ENCODE results near the gene SH3PXD2A.

Gene SH3PXD2A

DNA sequence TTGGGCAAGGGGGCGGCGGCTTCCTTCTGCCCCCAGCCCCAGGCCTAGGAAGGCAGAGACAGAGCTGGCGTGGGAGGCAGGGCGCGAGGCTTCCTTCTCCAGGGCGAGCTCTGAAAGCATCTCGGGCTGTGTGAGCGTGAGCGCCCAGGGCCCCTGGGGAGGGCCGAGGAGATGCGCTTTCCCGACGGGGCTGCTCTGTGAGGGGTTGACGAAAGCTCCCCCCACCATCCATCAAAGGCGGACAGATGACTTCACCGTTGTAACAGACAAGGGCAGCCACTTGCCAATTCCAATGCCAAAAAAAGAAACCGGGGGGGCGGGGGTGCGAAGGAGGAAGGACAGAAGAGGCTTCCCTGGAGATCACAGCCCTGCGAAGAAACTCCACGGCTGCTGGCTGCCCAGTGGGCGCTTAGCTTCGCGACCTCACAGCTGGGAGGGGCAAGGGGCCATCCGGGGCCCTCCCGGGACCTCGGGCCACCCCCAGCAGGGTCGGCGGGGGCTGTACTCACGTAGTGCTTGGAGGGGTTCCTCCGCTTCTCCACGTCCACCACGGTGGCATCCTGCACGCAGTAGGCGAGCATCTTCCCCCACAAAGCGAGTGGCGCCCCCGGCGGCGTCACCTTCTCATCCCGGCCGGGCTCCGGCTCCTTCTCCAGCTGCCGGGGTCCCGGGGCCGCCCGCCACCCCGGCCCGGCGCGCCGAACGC lies 537 bp downstream of the SH3PXD2A start:
- no peak overlapping the region for H3K9ac ChIP-seq
- H3K27ac ChIP-seq = no peak overlapping the region
- TF ChIP-seq, protein P1, sequence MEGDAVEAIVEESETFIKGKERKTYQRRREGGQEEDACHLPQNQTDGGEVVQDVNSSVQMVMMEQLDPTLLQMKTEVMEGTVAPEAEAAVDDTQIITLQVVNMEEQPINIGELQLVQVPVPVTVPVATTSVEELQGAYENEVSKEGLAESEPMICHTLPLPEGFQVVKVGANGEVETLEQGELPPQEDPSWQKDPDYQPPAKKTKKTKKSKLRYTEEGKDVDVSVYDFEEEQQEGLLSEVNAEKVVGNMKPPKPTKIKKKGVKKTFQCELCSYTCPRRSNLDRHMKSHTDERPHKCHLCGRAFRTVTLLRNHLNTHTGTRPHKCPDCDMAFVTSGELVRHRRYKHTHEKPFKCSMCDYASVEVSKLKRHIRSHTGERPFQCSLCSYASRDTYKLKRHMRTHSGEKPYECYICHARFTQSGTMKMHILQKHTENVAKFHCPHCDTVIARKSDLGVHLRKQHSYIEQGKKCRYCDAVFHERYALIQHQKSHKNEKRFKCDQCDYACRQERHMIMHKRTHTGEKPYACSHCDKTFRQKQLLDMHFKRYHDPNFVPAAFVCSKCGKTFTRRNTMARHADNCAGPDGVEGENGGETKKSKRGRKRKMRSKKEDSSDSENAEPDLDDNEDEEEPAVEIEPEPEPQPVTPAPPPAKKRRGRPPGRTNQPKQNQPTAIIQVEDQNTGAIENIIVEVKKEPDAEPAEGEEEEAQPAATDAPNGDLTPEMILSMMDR (IDR thresholded peaks at IDR 0.05) = no peak
- no peaks in the 10 kb centered on the region for H3K79me2 ChIP-seq
- H3K4me2 ChIP-seq (ENCODE audit: low read length) = peak overlapping the region; percentile 57
- H3K4me3 ChIP-seq (ENCODE audit: low read depth, low read length) = peak overlapping the region; percentile 12
- no peaks in the 10 kb centered on the region for H3K4me1 ChIP-seq
- H3K36me3 ChIP-seq (ENCODE audit: control insufficient read depth, insufficient read depth, low read length) = no peaks in the 10 kb centered on the region
- peak overlapping the region; percentile 16 for H2AFZ ChIP-seq
- H3K27me3 ChIP-seq (ENCODE audit: control insufficient read depth, insufficient read depth, low read length) = no peaks in the 10 kb centered on the region
- H3K9me3 ChIP-seq (ENCODE audit: control insufficient read depth, low read length) = no peaks in the 10 kb centered on the region

DNA sequence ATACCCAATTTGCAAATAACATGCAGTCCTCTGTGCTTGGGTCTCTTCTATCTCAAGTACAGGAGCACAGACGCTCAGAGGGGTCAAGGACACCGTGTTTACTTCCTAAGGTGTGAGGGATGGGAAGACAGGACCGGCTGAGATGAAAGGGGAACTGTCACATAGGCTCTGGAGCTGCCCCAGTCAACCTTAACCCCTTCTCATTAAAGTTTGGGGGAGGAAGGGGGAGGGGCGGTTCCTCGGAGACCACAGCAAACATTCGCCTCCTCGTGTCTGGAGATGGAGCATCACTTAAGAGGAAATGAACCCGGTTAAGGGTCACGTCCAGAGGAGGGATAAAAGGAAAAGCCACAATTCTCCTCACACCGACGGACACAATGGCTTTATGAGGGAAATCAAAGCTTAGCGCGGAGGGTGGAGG lies 1.1 kb downstream of the SH3PXD2A start:
- no peaks in the 10 kb centered on the region for H3K36me3 ChIP-seq (ENCODE audit: control insufficient read depth, insufficient read depth, low read length)
- peak overlapping the region; percentile 57 for H3K4me2 ChIP-seq (ENCODE audit: low read length)
- TF ChIP-seq, protein P1 (IDR thresholded peaks at IDR 0.05) = no peak
- H3K27ac ChIP-seq = no peak overlapping the region
- no peak overlapping the region for H2AFZ ChIP-seq
- no peak overlapping the region for H3K9ac ChIP-seq
- H3K79me2 ChIP-seq = no peaks in the 10 kb centered on the region
- H3K27me3 ChIP-seq (ENCODE audit: control insufficient read depth, insufficient read depth, low read length) = no peaks in the 10 kb centered on the region
- H3K9me3 ChIP-seq (ENCODE audit: control insufficient read depth, low read length) = no peaks in the 10 kb centered on the region
- no peaks in the 10 kb centered on the region for H3K4me1 ChIP-seq
- H3K4me3 ChIP-seq (ENCODE audit: low read depth, low read length) = peak overlapping the region; percentile 12

DNA sequence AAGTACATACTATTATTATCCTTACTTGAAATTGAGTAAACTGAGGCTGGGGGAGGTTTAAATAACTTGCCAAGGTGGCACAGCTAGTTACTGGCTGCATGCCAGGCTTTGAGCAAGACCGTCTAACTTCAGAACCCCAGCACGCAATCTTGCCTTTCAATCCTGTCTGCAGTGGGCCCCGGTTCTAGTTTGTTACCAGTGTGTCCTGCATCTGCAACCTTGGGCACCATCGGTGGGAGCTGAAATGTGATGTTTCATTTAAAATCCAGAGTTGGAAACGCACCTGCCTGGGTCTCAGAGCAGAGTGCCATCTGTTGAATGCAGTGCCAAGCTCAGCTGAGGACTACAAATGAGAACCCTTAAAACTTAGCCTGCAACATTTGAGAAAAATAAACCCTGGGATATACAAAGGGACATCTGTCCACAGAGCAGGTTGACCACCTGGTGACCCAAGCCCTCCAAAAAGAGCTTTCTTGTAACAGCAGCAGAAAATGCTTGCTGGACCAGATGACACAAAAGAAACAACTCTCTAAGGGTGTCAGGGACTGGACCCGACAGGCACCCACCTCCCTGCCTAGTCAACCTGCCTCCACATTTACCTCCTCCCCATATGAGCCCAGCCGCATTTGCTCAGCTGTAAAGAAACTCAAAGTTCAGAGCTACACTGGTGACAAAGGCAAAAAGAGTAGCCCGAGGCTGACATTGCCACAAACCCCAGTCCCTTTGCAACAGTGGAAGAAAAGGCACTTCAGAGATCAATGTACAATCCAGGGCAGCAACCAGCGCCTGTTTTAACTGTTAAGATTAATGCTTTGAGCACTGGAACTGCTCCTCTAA lies 1.7 kb downstream of the SH3PXD2A start:
- Histone ChIP-seq H3K9ac (no peak overlapping the region), H3K36me3 (ENCODE audit: control insufficient read depth, insufficient read depth, low read length) (no peaks in the 10 kb centered on the region), H3K27ac (peak overlapping the region; percentile 24), H3K27me3 (ENCODE audit: control insufficient read depth, insufficient read depth, low read length) (no peaks in the 10 kb centered on the region), H3K9me3 (ENCODE audit: control insufficient read depth, low read length) (no peaks in the 10 kb centered on the region), H3K4me2 (ENCODE audit: low read length) (peak overlapping the region; percentile 57), H3K4me1 (no peaks in the 10 kb centered on the region), H3K4me3 (ENCODE audit: low read depth, low read length) (no peak overlapping the region), H2AFZ (no peak overlapping the region), H3K79me2 (no peaks in the 10 kb centered on the region)
- TF ChIP-seq, protein P1 (IDR thresholded peaks at IDR 0.05) = no peak

DNA sequence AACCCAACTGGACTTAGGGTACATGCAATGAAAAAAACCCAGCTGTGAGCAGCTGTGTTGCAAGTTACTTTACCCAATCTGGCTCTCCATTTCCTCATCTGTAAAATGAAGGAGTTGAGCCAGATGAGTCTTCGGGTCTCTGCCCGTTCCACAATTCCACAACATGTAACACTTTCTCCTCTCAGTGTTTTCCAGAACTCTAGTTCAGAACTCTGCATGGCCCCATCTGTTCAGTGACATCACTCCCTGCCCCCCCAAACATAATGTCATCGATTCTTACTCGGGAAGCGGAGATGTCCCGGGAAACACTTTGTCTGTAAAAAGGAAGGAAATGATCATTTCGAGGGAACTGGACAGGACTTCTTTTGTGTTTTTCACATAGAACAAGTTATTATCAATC lies 2.5 kb downstream of the SH3PXD2A start:
- no peak overlapping the region for H2AFZ ChIP-seq
- H3K27ac ChIP-seq = no peak overlapping the region
- no peaks in the 10 kb centered on the region for H3K79me2 ChIP-seq
- H3K9me3 ChIP-seq (ENCODE audit: control insufficient read depth, low read length) = no peaks in the 10 kb centered on the region
- H3K4me1 ChIP-seq = no peaks in the 10 kb centered on the region
- H3K9ac ChIP-seq = no peak overlapping the region
- TF ChIP-seq, protein P1 (IDR thresholded peaks at IDR 0.05) = no peak
- no peaks in the 10 kb centered on the region for H3K36me3 ChIP-seq (ENCODE audit: control insufficient read depth, insufficient read depth, low read length)
- H3K4me2 ChIP-seq (ENCODE audit: low read length) = no peak overlapping the region
- no peak overlapping the region for H3K4me3 ChIP-seq (ENCODE audit: low read depth, low read length)
- H3K27me3 ChIP-seq (ENCODE audit: control insufficient read depth, insufficient read depth, low read length) = no peaks in the 10 kb centered on the region

All from parathyroid adenoma (tissue), 2 donors.